Measurements from ENCODE around the gene ZNF345. TPM values are rescaled to one million over a fixed set of nuclear protein-coding genes. Genes with fewer than 3 reads are reported as not detected.

ZNF345 gene
- total and polyA plus RNA-seq, 2 of the 8 experiments (the other 6 are each of a cell fraction or from before 2014, with no cell fraction given): 3.2 to 5.1 TPM

GRCh38 chr19:36837906-36838783 is 12.5 kb upstream of the ZNF345 start, which contains the start of gene ZNF790 (continued):
- peak; percentile 61 for TF ChIP-seq SAP30 (IDR thresholded peaks at IDR 0.05; ENCODE audit: insufficient read depth, insufficient replicate concordance, low read length)
- TF ChIP-seq TBP (IDR thresholded peaks at IDR 0.05; ENCODE audit: low read depth, low read length): peak; percentile 85
- TF ChIP-seq RFX5 (IDR thresholded peaks at IDR 0.05; ENCODE audit: borderline replicate concordance, low read depth, low read length): no peak
- TF ChIP-seq ATF3 (IDR thresholded peaks at IDR 0.05; ENCODE audit: insufficient read depth, low read depth, low read length): no peak
- peak; percentile 96 for TF ChIP-seq ASH2L (IDR thresholded peaks at IDR 0.05; ENCODE audit: low read length)
- no peak for TF ChIP-seq POU5F1 (IDR thresholded peaks at IDR 0.05; ENCODE audit: low read depth, low read length)
- TF ChIP-seq CREB1 (IDR thresholded peaks at IDR 0.05): no peak; the same call in 1 of the 2 replicates
- TF ChIP-seq POLR2A (IDR thresholded peaks at IDR 0.05; ENCODE audit: control extremely low read depth in 1 of 2, low read depth in 2 of 2, low read length in 2 of 2): peak; percentile 53 to 59
- no peak for TF ChIP-seq SUZ12 (IDR thresholded peaks at IDR 0.05; ENCODE audit: low read length)
- no peak for TF ChIP-seq ATF2 (IDR thresholded peaks at IDR 0.05; ENCODE audit: low read length)
- peak; percentile 85; the same call in 1 of the 2 replicates for TF ChIP-seq GABPA (IDR thresholded peaks at IDR 0.05; ENCODE audit: borderline replicate concordance, insufficient read depth, low read length)
- TF ChIP-seq HDAC6 (IDR thresholded peaks at IDR 0.05; ENCODE audit: low read depth, low read length): no peak
- TF ChIP-seq SP2 (IDR thresholded peaks at IDR 0.05; ENCODE audit: low read length): no peak
- TF ChIP-seq CHD1 (IDR thresholded peaks at IDR 0.05; ENCODE audit: low read depth, low read length): no peak
- no peak for TF ChIP-seq BCL11A (IDR thresholded peaks at IDR 0.05; ENCODE audit: low read depth in 2 of 2, low read length in 2 of 2)
- no peak for TF ChIP-seq GTF2F1 (IDR thresholded peaks at IDR 0.05; ENCODE audit: borderline replicate concordance, low read depth, low read length)
- TF ChIP-seq RXRA (IDR thresholded peaks at IDR 0.05; ENCODE audit: insufficient read depth, low read depth, low read length): no peak
- TF ChIP-seq EP300 (IDR thresholded peaks at IDR 0.05; ENCODE audit: borderline replicate concordance in 1 of 2, low read depth in 2 of 2, low read length in 2 of 2): no peak
- no peak for TF ChIP-seq EGR1 (IDR thresholded peaks at IDR 0.05; ENCODE audit: borderline replicate concordance, low read depth, low read length)
- TF ChIP-seq TAF7 (optimal IDR thresholded peaks at IDR 0.05; ENCODE audit: borderline replicate concordance, low read depth, low read length): peak; percentile 56
- TF ChIP-seq SP1 (IDR thresholded peaks at IDR 0.05; ENCODE audit: low read depth, low read length): 0 out of 2 replicates have a peak, but pooled peaks have one; percentile 13
- 0 out of 2 replicates have a peak, but pooled peaks have one; percentile 6 for TF ChIP-seq TEAD4 (IDR thresholded peaks at IDR 0.05; ENCODE audit: low read depth, low read length)

Measured in H1 (cell line).